HepG2 (cell line): ENCODE results near the gene DNAJC11. TPM values are rescaled to one million over a fixed set of nuclear protein-coding genes. Genes with fewer than 3 reads are reported as not detected.
A peak's percentile ranks its signal among the peaks of the same experiment; 100 is the strongest.

ENCODE experiments used
- ATAC-seq: fragments of 200-7000 bp; cut with Tn5 transposase; 3 replicates; pipeline ENCODE4 v1.9.1; 2020; ENCODE audit warnings: mild to moderate bottlenecking, moderate library complexity
- BruUV-seq: library from RNA; stranded (reverse); fragments of 400-500 nt; replicated peaks from 2 replicates; lab custom pipeline; 2021; lab: Mats Ljungman, UMichigan
- CTCF ChIA-PET: fragments of 300-600 bp; formaldehyde crosslinking; extraction: SDS; loops from one replicate; lab custom pipeline; 2021; ENCODE audit warnings: low total read pairs, inconsistent platforms, low intra/inter-chr PET ratio; lab: Yijun Ruan, JAX
- POLR2A ChIA-PET: fragments of 350-600 bp; sonication (Branson Sonifier 250); formaldehyde crosslinking; loops from one replicate; lab custom pipeline; 2020; ENCODE audit warnings: antibody characterized with exemption, inconsistent platforms; lab: Yijun Ruan, JAX
- DNase-seq: peaks from one replicate; pipeline ENCODE4 v3.0.0-alpha.2; 2015; ENCODE audit warnings: low spot score
- FAIRE-seq: peaks from 3 replicates; lab custom pipeline; 2011; peaks lifted over from hg19 to GRCh38; lab: Jason Lieb, UNC
- H2AFZ ChIP-seq: one replicate; pipeline ENCODE4 v1.6.1; 2011; ENCODE audit warnings: low read length, inconsistent platforms
- H3K27ac ChIP-seq: fragments of 300-600 bp; 3 replicates; pipeline ENCODE4 v1.8.0; 2011; ENCODE audit warnings: mixed run types, mild to moderate bottlenecking, mixed read lengths, low read length, inconsistent platforms; ENCODE audit not compliant: insufficient read depth; ENCODE audit errors: extremely low read length
- H3K27me3 ChIP-seq, 2 experiments: fragments of 200-600 bp in 1 of 2; 2 replicates in 1 of 2; 3 replicates in 1 of 2; pipeline versions ENCODE4 v1.6.0 to v1.8.0; 2011; ENCODE audit warnings: low read length in 2 of 2, mild to moderate bottlenecking in 2 of 2, moderate library complexity in 2 of 2, inconsistent platforms in 1 of 2; ENCODE audit not compliant: insufficient read depth in 2 of 2, control insufficient read depth in 1 of 2
- H3K36me3 ChIP-seq, 2 experiments: fragments of 200-600 bp in 1 of 2; replicated peaks in 1 of 2; 2 replicates in 1 of 2; 3 replicates in 1 of 2; pipeline versions ENCODE4 v1.5.1 to v1.8.0; 2011; ENCODE audit warnings: low read length in 2 of 2, inconsistent platforms in 1 of 2; ENCODE audit not compliant: insufficient read depth in 2 of 2, control insufficient read depth in 1 of 2
- H3K4me1 ChIP-seq: 2 replicates; pipeline ENCODE4 v1.5.1; 2012; ENCODE audit warnings: low read length, inconsistent platforms; ENCODE audit not compliant: insufficient read depth
- H3K4me2 ChIP-seq: 2 replicates; pipeline ENCODE4 v1.6.0; 2011; ENCODE audit warnings: low read depth, low read length, inconsistent platforms
- H3K4me3 ChIP-seq, 3 experiments: fragments of 200-600 bp in 1 of 3; sonication (generic), shearing (Covaris generic) in 1 of 3; replicated peaks in 1 of 3; 2 replicates each; pipeline ENCODE4 v1.5.1; 2011 to 2016; ENCODE audit warnings: low read length in 3 of 3, inconsistent platforms in 2 of 3, low read depth in 2 of 3, mild to moderate bottlenecking in 2 of 3, control low read depth in 1 of 3, mixed read lengths in 1 of 3; ENCODE audit not compliant: insufficient read depth in 1 of 3
- H3K79me2 ChIP-seq: one replicate; pipeline ENCODE4 v1.6.1; 2011; ENCODE audit warnings: low read length, inconsistent platforms; ENCODE audit not compliant: insufficient read depth
- H3K9ac ChIP-seq: 2 replicates; pipeline ENCODE4 v1.6.0; 2011; ENCODE audit warnings: mild to moderate bottlenecking, low read depth, low read length, inconsistent platforms; ENCODE audit not compliant: insufficient read depth
- H3K9me3 ChIP-seq: 2 replicates; pipeline ENCODE4 v1.5.1; 2012; ENCODE audit warnings: mild to moderate bottlenecking, low read length
- H4K20me1 ChIP-seq: 2 replicates; pipeline ENCODE4 v1.6.0; 2011; ENCODE audit warnings: inconsistent platforms, mild to moderate bottlenecking, low read length, moderate library complexity; ENCODE audit not compliant: insufficient read depth
- CEBPB ChIP-seq: IDR thresholded peaks from 2 replicates; pipeline ENCODE4 v1.6.1; 2011; ENCODE audit warnings: low read depth, low read length, improper control_type of control experiment, borderline replicate concordance
- MED13 ChIP-seq: sonication (generic); formaldehyde crosslinking; IDR thresholded peaks from 2 replicates; pipeline ENCODE4 v1.5.0; 2020; ENCODE audit warnings: missing genetic modification reagents
- NCOR1 ChIP-seq: fragments of 200-600 bp; sonication (generic); IDR thresholded peaks from 2 replicates; pipeline ENCODE4 v1.7.0; 2017; ENCODE audit warnings: antibody characterized with exemption, low read length, borderline replicate concordance
- PLSCR1 ChIP-seq: sonication (generic); formaldehyde crosslinking; IDR thresholded peaks from 2 replicates; pipeline ENCODE4 v1.5.0; 2020; ENCODE audit warnings: missing genetic modification reagents, mild to moderate bottlenecking, borderline replicate concordance
- POLR2AphosphoS2 ChIP-seq: IDR thresholded peaks from 2 replicates; pipeline ENCODE4 v1.6.1; 2011; ENCODE audit warnings: low read depth, low read length, improper control_type of control experiment
- RCOR2 ChIP-seq: IDR thresholded peaks from 2 replicates; pipeline ENCODE4 v1.6.1; 2016; ENCODE audit warnings: missing biosample characterization, missing genetic modification reagents
- SNAPC2 ChIP-seq: sonication (generic); formaldehyde crosslinking; IDR thresholded peaks from 2 replicates; pipeline ENCODE4 v1.8.1; 2022; ENCODE audit warnings: mild to moderate bottlenecking, missing genetic modification reagents
- SYNCRIP ChIP-seq: fragments of 200-400 bp; formaldehyde crosslinking; IDR thresholded peaks from 2 replicates; pipeline ENCODE4 v1.6.1; 2018; ENCODE audit warnings: mild to moderate bottlenecking, low read depth, low read length; ENCODE audit not compliant: insufficient read depth
- THRA ChIP-seq: sonication (generic); formaldehyde crosslinking; IDR thresholded peaks from 2 replicates; pipeline ENCODE4 v1.4.0; 2020; ENCODE audit warnings: missing genetic modification reagents, borderline replicate concordance
- ZFY ChIP-seq: sonication (generic); formaldehyde crosslinking; IDR thresholded peaks from 2 replicates; pipeline ENCODE4 v1.4.0; 2020; ENCODE audit warnings: missing genetic modification reagents
- ZNF20 ChIP-seq: sonication (generic); formaldehyde crosslinking; IDR thresholded peaks from 2 replicates; pipeline ENCODE4 v1.4.0; 2020; ENCODE audit warnings: mild to moderate bottlenecking, moderate library complexity, missing genetic modification reagents
- ZNF235 ChIP-seq: sonication (generic); formaldehyde crosslinking; IDR thresholded peaks from 2 replicates; pipeline ENCODE4 v1.8.1; 2023; ENCODE audit warnings: mild to moderate bottlenecking, missing genetic modification reagents, borderline replicate concordance
- ZNF441 ChIP-seq: sonication (generic); formaldehyde crosslinking; IDR thresholded peaks from 2 replicates; pipeline ENCODE4 v1.7.0; 2021; ENCODE audit warnings: missing genetic modification reagents, borderline replicate concordance
- ZNF574 ChIP-seq: sonication (generic); formaldehyde crosslinking; IDR thresholded peaks from 2 replicates; pipeline ENCODE4 v1.4.0; 2020; ENCODE audit warnings: missing genetic modification reagents
- ZNF784 ChIP-seq: sonication (generic); formaldehyde crosslinking; IDR thresholded peaks from 2 replicates; pipeline ENCODE4 v1.5.1; 2020; ENCODE audit warnings: missing genetic modification reagents, mild to moderate bottlenecking, borderline replicate concordance
- ZNF891 ChIP-seq: sonication (generic); formaldehyde crosslinking; IDR thresholded peaks from 2 replicates; pipeline ENCODE4 v1.5.0; 2020; ENCODE audit warnings: mild to moderate bottlenecking, missing genetic modification reagents
- WGBS: methylation state at CpG from one replicate; pipeline ENCODE4 v1.1.6; 2017; ENCODE audit warnings: low lambda C conversion rate; 5-methylcytosine and 5-hydroxymethylcytosine counted together
- in situ Hi-C: cut with HindIII; loops from 2 replicates; pipeline ENCODE4 v1.10.0; 2017; ENCODE audit warnings: low pct_unique_long_range_greater_than_20kb; ENCODE audit not compliant: extremely low pct_ligation_motif_present
- intact Hi-C: fragments of 100-400 bp; cut with micrococcal nuclease; formaldehyde crosslinking; loops from one replicate; pipeline ENCODE4 v1.10.0; 2022; ENCODE audit not compliant: unreplicated experiment
- polyA plus RNA-seq, 8 experiments: library from polyadenylated mRNA; depleted of rRNA in 3 of 8; stranded (reverse) in 7 of 8; unstranded in 1 of 8; fragments of >200 nt; fragmentation: Illumina TruSeq in 4 of 8; extraction: Trizol in 4 of 8; gene quantifications; 2 replicates each; pipeline versions ENCODE4 v1.2.1 to v1.2.3, GENCODE V29; 2011 to 2016; ENCODE audit warnings: low read depth in 4 of 8, missing spikeins in 1 of 8, mixed read lengths in 1 of 8; ENCODE audit not compliant: insufficient read depth in 1 of 8
- total RNA-seq, 5 experiments: library from RNA; depleted of rRNA; stranded (reverse); fragments of >200 nt; fragmentation: Illumina TruSeq; extraction: Trizol; gene quantifications; 2 replicates each; pipeline ENCODE4 v1.2.3, GENCODE V29; 2016; ENCODE audit warnings: low read depth in 1 of 5

The DNAJC11 gene
- total and polyA plus RNA-seq, 2 of the 13 experiments (the other 11 are each of a cell fraction or from before 2014, with no cell fraction given), result 25.1 to 47.6 TPM

- TF ChIP-seq RCOR2 (CRISPR knock-in tag) (no peak), SNAPC2 (CRISPR knock-in tag) (no peak)
Observed at GRCh38 chr1:6603238-6603914, 98.2 kb downstream of the DNAJC11 start (continued).

GRCh38 chr1:6602669-6603237 lies 98.9 kb downstream of the DNAJC11 start, which contains the start of gene KLHL21:
KLHL21 (minus strand) TSS chr1:6602869; CDS start chr1:6602817, 52 bp downstream.
- H3K79me2 ChIP-seq, result peaks cover 44% of the 10 kb centered on the region
- peak within 1 kb of the TSS; percentile 98 for H3K4me2 ChIP-seq
- H3K9me3 ChIP-seq, result no peaks in the 10 kb centered on the region
- no peak within 1 kb of the TSS for H2AFZ ChIP-seq
- FAIRE-seq (no peak), DNase-seq (peak; percentile 73), ATAC-seq (peak; percentile 60)
- ChIA-PET POLR2A (interaction anchor here (0.6 to 7.1 kb wide), 14 partner anchors 9 to 182 kb away, joined by 3 to 113 read pairs (median 4); partner anchors contain the start of genes CAMTA1, NOL9, PHF13 and PLEKHG5), CTCF (no interaction called here)
- WGBS, result no CpG with 5 or more reads among the region's 84 CpGs
- H3K27me3 ChIP-seq, result no peaks in the 10 kb centered on the region; a peak in 1 of 5 replicates
- no TSS peak for BruUV-seq
- in situ Hi-C loops (no loop called here), intact Hi-C loops (loop anchor here (1.0 kb wide), 1 partner anchor 32 kb away; no protein-coding TSS in a partner anchor)
- H3K36me3 ChIP-seq, result peaks cover 7 to 17% of the 10 kb centered on the region in 2 experiments
- peak within 1 kb of the TSS; percentile 97 for H3K9ac ChIP-seq
- H3K4me1 ChIP-seq, result peaks cover 47% of the 10 kb centered on the region
- peaks cover 30% of the 10 kb centered on the region for H4K20me1 ChIP-seq
- peak within 1 kb of the TSS; percentile 77 to 93 (median 92) for H3K4me3 ChIP-seq
- peak within 1 kb of the TSS; percentile 100 for H3K27ac ChIP-seq
- no peak for TF ChIP-seq CEBPB
- TF ChIP-seq ZNF20 (CRISPR knock-in tag), result no peak
- no peak; the same call in 1 of the 2 replicates for TF ChIP-seq ZNF441 (CRISPR knock-in tag)
- TF ChIP-seq ZNF574, result peak; percentile 75
- no peak; the same call in 1 of the 2 replicates for TF ChIP-seq POLR2AphosphoS2
- TF ChIP-seq ZFY (CRISPR knock-in tag), result peak; percentile 67
- no peak; the same call in 1 of the 2 replicates for TF ChIP-seq ZNF784 (CRISPR knock-in tag)
- TF ChIP-seq MED13, result no peak; the same call in 1 of the 2 replicates
- TF ChIP-seq NCOR1, result no peak
- TF ChIP-seq ZNF235, result no peak; the same call in 1 of the 2 replicates
- TF ChIP-seq PLSCR1, result no peak
- no peak; the same call in 1 of the 2 replicates for TF ChIP-seq THRA (CRISPR knock-in tag)
- no peak for TF ChIP-seq SYNCRIP
- TF ChIP-seq ZNF891 (CRISPR knock-in tag), result no peak
